Prostate gland (tissue), 2 donors: ENCODE data around the gene PTRHD1.

ENCODE experiments used
- CTCF ChIP-seq, 4 experiments: fragments of 200-600 bp in 2 of 4; fragments of 450-650 bp in 2 of 4; sonication (generic) in 2 of 4; IDR thresholded peaks; 1 replicate in 3 of 4; 2 replicates in 1 of 4; pipeline ENCODE4 v1.5.1; 2016 to 2019; ENCODE audit warnings: antibody characterized with exemption in 4 of 4, mild to moderate bottlenecking in 2 of 4, moderate library complexity in 2 of 4
- POLR2A ChIP-seq: fragments of 450-650 bp; IDR thresholded peaks from one replicate; pipeline ENCODE4 v1.6.1; 2016; ENCODE audit warnings: antibody characterized with exemption, mild to moderate bottlenecking
- POLR2AphosphoS5 ChIP-seq: sonication (generic); formaldehyde crosslinking; IDR thresholded peaks from one replicate; pipeline ENCODE4 v1.6.1; 2017; ENCODE audit warnings: antibody characterized with exemption

- TF ChIP-seq CTCF (IDR thresholded peaks at IDR 0.05) (no peak), POLR2A (no peak), POLR2AphosphoS5 (no peak)
These were observed 27.6 kb upstream of the PTRHD1 start for GRCh38 chr2:24820598-24821432.
